Right hindlimb (tissue), 1 donor: ENCODE data around the gene CEL.
"Not testable (repeated sequence)": the region's sequence is repeated elsewhere in the genome, so short reads cannot be mapped to it uniquely, and the experiment has no call there.

ENCODE experiments used
- DNase-seq: peaks from one replicate; pipeline ENCODE4 v3.0.0-alpha.2; 2018

Gene CEL

GRCh38 chr9:133087429-133088145 lies 25.8 kb downstream of the CEL start:
- DNase-seq = no peak

DNA sequence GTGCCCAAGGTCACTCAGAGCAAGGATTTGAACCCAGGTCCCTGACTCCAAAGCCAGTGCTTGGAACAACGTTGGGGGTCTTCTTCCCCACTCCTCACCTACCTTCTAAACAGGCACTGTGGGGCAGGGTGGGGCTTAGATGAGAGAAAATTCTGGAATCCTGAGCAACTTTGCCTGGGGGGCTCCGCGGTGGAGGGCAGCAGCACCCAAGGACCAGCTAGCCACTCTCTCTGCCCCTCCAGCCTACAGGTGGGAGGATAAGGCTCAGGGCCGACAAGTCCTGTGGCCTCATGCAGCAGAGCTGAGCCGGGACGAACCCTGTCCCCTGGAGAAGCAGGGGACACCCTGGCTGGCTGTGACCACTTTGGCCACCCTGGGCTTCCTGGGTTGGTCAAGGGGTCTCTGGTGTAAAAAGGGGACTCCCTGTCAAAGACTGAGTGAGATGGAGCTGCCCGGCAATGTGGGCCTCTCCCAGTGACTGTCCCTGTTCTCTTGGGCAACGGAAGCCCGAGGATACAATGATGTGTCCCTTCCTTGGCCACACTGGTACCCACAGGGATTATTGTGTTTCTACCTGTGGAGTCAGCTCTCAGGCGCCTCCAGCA lies 26.5 kb downstream of the CEL start:
- DNase-seq = no peak

GRCh38 chr9:133088756-133089155 lies 27.0 kb downstream of the CEL start:
- no peak for DNase-seq

GRCh38 chr9:133089271-133089671 lies 27.5 kb downstream of the CEL start:
- DNase-seq = peak; percentile 28

DNA sequence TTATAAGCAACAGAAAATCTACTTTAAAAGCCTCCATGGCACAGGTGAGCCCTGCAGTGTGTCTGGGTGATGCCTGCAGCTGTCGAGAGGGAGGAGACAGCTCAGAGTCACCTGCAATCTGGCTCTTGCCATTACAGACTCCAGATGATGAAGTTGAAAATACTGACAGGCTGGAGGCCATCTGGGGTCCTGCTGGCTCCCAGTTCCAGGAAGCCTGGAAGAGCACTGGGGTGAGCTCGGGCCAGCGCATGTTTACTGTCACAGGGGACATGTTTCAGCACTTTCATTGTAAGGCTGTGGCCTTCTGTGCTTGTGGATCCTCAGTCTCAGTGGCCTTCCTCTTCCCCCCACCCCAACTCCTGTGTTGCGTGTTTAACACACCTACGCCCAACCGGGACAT lies 28.4 kb downstream of the CEL start:
- DNase-seq = no peak

DNA sequence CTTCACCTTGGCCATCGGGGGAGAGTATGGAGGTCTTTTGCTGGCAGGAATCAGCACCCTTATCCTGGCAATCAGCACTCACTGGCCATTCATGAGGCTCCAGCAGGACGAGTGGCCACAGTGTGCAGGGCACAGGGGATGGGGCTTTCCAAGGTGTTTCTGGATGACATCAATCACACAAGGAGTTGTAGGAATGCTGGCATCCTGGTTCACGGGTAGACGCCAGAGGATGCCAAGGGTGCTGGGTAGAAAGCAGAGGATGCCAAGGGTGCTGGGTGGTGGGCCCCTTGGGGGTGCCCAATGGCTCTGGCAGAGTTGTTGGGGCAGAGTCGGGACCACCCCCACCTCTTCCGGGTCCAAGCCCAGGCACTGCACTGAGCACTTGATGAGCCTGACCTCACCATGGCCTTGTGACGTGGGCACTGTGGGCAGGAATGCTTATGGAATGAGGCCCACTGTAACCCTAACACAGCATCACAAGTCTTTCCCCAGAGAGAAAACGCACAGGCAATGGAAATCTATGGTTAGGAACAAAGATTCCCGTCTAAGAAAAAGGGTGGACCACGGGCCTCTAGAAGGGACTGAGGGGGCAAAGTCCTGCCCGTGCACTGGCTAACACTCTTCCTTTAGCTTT lies 29.1 kb downstream of the CEL start:
- DNase-seq = no peak

DNA sequence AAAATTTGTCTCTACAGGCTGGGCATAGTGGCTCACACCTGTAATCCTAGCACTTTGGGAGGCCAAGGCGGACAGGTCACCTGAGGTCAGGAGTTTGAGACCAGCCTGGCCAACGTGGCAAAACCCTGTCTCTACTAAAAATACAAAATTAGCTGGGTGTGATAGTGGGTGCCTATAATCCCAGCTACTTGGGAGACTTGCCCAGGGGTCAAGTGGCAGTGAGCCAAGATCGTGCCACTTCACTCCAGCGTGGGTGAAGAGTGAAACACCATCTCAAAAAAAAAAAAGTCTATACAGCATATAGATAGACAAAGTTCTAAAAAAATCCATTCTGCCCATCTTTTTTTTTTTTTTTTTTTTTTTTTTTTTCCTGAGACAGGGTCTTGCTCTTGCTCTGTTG lies 32.6 kb downstream of the CEL start:
- DNase-seq = not testable (repeated sequence)

DNA sequence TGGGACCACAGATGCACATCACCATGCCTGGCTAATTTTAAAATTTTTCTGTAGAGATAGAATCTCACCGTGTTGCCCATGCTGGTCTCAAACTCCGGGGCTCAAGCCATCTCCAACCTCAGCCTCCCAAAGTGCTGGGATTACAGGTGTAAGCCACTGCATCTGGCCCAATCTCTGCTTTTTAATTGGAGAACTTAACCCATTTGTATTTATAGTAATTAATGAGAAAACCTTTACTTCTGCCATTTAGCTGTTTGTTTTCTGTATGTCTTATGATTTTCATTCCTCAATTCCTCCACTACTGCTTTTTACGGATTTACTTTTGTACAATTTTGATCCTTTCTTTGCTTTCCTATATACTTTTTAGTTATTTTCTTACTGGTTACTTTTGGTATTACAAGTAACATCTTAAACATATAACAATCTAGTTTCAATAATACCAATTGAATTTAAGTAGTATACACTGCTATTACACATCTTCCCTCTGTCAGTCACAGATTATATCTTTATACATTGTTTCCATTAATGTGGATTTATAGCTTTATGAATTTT lies 33.1 kb downstream of the CEL start:
- no peak for DNase-seq

DNA sequence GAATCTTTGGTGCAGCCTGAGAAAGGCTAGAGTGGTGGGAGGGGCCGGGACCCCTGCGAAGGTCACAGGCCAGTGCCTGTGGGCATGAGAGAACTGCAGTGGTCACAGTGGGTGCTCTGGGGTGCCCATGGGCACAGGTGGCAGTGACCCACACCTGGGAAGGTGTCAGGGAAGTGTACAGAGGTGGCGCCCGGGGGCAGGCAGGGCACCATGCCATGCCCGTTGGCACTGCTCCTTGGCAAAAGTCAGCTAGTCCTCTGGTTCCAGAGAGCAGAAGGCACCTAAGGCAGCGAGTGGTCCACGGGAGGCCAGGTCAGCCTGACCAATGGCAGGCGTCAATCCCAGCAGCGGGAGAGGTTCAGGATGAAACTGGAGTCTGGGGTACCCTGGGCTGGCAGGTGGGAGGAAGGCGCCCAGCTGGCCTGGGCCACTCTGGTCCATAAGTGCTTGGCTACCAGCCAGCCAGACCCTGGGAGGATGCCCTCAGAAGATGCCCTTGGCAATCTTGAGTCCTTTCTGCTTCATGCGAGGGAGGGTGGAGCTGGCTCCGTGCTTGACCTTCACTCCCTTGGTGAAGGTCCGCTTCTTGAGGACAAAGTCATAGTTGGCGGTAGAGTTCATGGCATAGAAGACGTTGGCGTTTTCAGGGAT lies 36.4 kb downstream of the CEL start:
- DNase-seq = no peak

GRCh38 chr9:133098871-133099270 lies 37.1 kb downstream of the CEL start:
- DNase-seq = no peak

- DNase-seq = no peak
Observed at GRCh38 chr9:133099726-133100505, 38.1 kb downstream of the CEL start.

GRCh38 chr9:133100506-133101355 lies 39.0 kb downstream of the CEL start:
- DNase-seq = no peak

DNA sequence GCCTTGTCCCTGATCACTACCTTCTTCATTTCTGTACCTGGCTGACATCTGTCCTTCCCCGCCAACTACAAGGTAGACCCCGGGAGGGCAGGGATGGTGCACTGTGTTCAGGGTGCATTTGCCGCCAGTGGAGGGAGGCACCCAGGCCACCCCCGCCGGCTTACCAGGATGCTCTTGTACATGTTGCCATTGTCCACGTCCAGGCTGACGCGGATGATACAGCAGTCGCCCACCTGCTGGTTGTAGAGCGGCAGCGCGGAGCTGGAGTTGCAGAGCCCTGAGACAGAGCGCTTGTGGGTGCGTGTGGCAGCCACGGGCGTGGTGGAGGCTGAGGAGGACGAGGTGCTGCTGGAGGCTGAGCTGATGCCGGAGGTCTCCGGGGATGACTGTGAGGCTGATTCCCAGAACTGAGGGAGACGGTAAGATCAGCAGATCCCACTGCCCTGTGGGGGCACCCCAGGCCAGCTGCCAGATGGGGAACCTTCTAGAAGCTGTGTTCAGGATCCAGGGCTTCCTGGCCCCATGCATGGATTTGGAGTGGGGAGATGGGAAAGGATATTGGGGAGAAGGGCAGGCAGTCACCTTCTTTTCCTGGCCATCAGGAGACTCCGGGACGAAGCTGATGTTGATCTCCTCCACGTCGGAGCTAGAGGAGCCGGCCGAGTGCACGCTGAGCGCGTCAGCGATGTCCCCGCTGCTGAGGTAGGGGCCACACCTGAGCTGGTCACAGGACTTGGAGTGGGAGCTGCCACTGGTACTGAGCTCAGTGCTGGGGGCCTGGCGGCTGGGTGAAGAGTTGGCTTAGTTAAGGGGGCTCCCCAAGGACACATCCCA lies 39.8 kb downstream of the CEL start:
- no peak for DNase-seq

GRCh38 chr9:133102190-133103021 lies 40.6 kb downstream of the CEL start:
- no peak for DNase-seq

- DNase-seq = peak; percentile 73
Observed at GRCh38 chr9:133103183-133103986, 41.6 kb downstream of the CEL start.

DNA sequence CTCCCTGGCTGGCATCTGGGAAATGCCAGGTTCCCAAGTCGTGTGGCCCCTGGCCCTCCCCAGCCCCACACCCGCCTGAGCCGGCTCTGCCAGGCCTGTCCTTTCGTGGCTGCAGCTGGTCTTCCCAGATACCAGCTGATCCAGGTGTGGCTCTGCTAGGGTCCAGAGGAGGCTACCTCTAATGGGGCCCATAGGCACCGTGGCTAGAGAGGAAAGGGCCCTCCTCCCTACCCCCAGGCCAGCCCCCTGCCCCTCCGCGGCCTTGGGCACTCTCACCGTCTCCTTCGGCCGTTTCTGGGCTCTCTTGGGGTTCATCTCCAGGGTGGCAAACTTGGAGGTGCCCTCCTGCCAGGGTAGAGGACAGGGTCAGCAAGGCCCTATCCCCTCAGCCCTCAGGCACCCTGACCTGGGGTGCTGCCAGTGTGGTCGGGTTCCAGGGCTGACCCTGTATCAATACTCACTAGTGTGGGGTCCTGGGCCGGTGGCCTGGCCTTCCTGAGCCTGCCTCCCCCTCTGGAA lies 42.3 kb downstream of the CEL start:
- no peak for DNase-seq

GRCh38 chr9:133104718-133105460 lies 43.1 kb downstream of the CEL start:
- DNase-seq = peak; percentile 19

DNA sequence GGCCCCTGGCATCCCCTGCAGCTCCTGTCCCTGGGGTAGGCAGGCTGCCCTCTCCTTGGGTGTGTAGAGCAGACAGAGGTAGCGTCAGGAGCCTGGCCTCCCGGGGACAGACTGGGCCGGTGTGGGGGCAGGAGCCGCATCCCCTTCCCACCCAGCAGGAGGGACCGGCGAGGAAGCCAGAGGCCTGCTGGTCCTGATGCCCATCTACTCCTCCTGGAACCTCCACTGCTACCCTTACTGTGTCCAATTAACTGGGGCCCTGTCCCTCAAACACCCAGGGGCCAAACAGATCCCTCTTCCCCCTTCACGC lies 43.6 kb downstream of the CEL start:
- DNase-seq = peak; percentile 15
